SW 1271 (cell line): ENCODE results near the gene CDH7.

Source experiments
- DNase-seq, 2 experiments: peaks; one replicate each; lab custom pipeline; 2025; lab: John Stamatoyannopoulos, UW

The CDH7 gene

GRCh38 chr18:65767406-65767805 lies 16.6 kb downstream of the CDH7 start:
- no peak for DNase-seq

- no peak for DNase-seq
These were observed 17.4 kb downstream of the CDH7 start for GRCh38 chr18:65768120-65768778.

GRCh38 chr18:65769652-65770051 lies 18.8 kb downstream of the CDH7 start:
- DNase-seq: no peak

GRCh38 chr18:65786474-65786873 lies 35.7 kb downstream of the CDH7 start:
- DNase-seq: no peak

- peak in 1 of 2 experiments; percentile 6 for DNase-seq
These were observed 37.6 kb downstream of the CDH7 start for GRCh38 chr18:65788373-65788772.

GRCh38 chr18:65790604-65791003 lies 39.8 kb downstream of the CDH7 start:
- no peak for DNase-seq

- DNase-seq: no peak
These were observed 40.9 kb downstream of the CDH7 start for GRCh38 chr18:65791719-65792118.

- DNase-seq: no peak
These were observed 41.8 kb downstream of the CDH7 start for GRCh38 chr18:65792456-65793074.

- DNase-seq: no peak
These were observed 57.9 kb downstream of the CDH7 start for GRCh38 chr18:65808759-65809158.

GRCh38 chr18:65811307-65811706 lies 60.5 kb downstream of the CDH7 start:
- DNase-seq: no peak

- no peak for DNase-seq
These were observed 64.7 kb downstream of the CDH7 start for GRCh38 chr18:65815506-65815905.

GRCh38 chr18:65817178-65817577 lies 66.4 kb downstream of the CDH7 start:
- DNase-seq: no peak

GRCh38 chr18:65821911-65822310 lies 71.1 kb downstream of the CDH7 start:
- DNase-seq: no peak

GRCh38 chr18:65822826-65823225 lies 72.0 kb downstream of the CDH7 start:
- no peak for DNase-seq

GRCh38 chr18:65827444-65827843 lies 76.6 kb downstream of the CDH7 start:
- DNase-seq: no peak

- DNase-seq: no peak
These were observed 85.1 kb downstream of the CDH7 start for GRCh38 chr18:65835881-65836280.

GRCh38 chr18:65846107-65846506 lies 95.3 kb downstream of the CDH7 start:
- no peak for DNase-seq

- no peak for DNase-seq
These were observed 101.5 kb downstream of the CDH7 start for GRCh38 chr18:65852273-65852672.

GRCh38 chr18:65859075-65859474 lies 108.3 kb downstream of the CDH7 start:
- DNase-seq: no peak

GRCh38 chr18:65869527-65869926 lies 118.7 kb downstream of the CDH7 start:
- DNase-seq: no peak

GRCh38 chr18:65876310-65876709 lies 125.5 kb downstream of the CDH7 start:
- DNase-seq: no peak

GRCh38 chr18:65897292-65897691 lies 146.5 kb downstream of the CDH7 start:
- DNase-seq: no peak

- no peak for DNase-seq
These were observed 150.7 kb downstream of the CDH7 start for GRCh38 chr18:65901522-65901921.

- DNase-seq: no peak
These were observed 155.8 kb downstream of the CDH7 start for GRCh38 chr18:65906621-65907034.
